Testis (tissue), 2 donors: ENCODE measurements around the gene ACOX1.

ENCODE experiments used
- CTCF ChIP-seq, 3 experiments: fragments of 450-650 bp in 2 of 3; fragments of 200-600 bp in 1 of 3; sonication (generic) in 1 of 3; IDR thresholded peaks; one replicate each; pipeline ENCODE4 v1.5.1; 2016 to 2019; ENCODE audit warnings: antibody characterized with exemption in 3 of 3, mild to moderate bottlenecking in 2 of 3, moderate library complexity in 1 of 3
- POLR2A ChIP-seq: fragments of 450-650 bp; IDR thresholded peaks from one replicate; pipeline ENCODE4 v1.6.1; 2017; ENCODE audit warnings: antibody characterized with exemption, mild to moderate bottlenecking, moderate library complexity

GRCh38 chr17:75904749-75905521, 74.0 kb downstream of the ACOX1 start, which contains the start of gene MRPL38:
- TF ChIP-seq CTCF (IDR thresholded peaks at IDR 0.05) = peak; percentile 99 to 100 (median 100)
- no peak for TF ChIP-seq POLR2A
